Mesothelial cell of epicardium (in vitro differentiated cells): Measurements from ENCODE around the gene NR1I3. TPM values are rescaled to one million over a fixed set of nuclear protein-coding genes. Genes with fewer than 3 reads are reported as not detected.

Experiments
- DNase-seq, 2 experiments: peaks; one replicate each; pipeline ENCODE4 v3.0.0; 2021; ENCODE audit warnings: low spot score in 2 of 2; ENCODE audit not compliant: unreplicated experiment in 2 of 2
- H3K27ac Mint-ChIP-seq: 2 replicates; pipeline ENCODE4 v1.8.0; 2021; ENCODE audit warnings: mixed read lengths
- H3K27me3 Mint-ChIP-seq: 2 replicates; pipeline ENCODE4 v1.8.0; 2021; ENCODE audit warnings: low read depth, mixed read lengths
- H3K36me3 Mint-ChIP-seq: 2 replicates; pipeline ENCODE4 v1.8.0; 2021; ENCODE audit warnings: mixed read lengths
- H3K4me1 Mint-ChIP-seq: 2 replicates; pipeline ENCODE4 v1.8.0; 2021; ENCODE audit warnings: mixed read lengths
- H3K4me3 Mint-ChIP-seq: 2 replicates; pipeline ENCODE4 v1.8.0; 2021; ENCODE audit warnings: mild to moderate bottlenecking, moderate library complexity, mixed read lengths
- H3K9me3 Mint-ChIP-seq: 2 replicates; pipeline ENCODE4 v1.8.0; 2021; ENCODE audit warnings: mixed read lengths
- CTCF ChIP-seq: fragments of 200-600 bp; sonication (generic); IDR thresholded peaks from one replicate; pipeline ENCODE4 v1.5.0; 2021; ENCODE audit warnings: antibody characterized with exemption; ENCODE audit not compliant: unreplicated experiment
- total RNA-seq: library from RNA; stranded (reverse); gene quantifications from 3 replicates; pipeline ENCODE4 v1.2.1, GENCODE V29; 2021

Gene NR1I3
- total RNA-seq, 1 donor from 2014 or later: not detected

- H3K9me3 Mint-ChIP-seq: no peaks in the 10 kb centered on the region
- H3K27ac Mint-ChIP-seq: no peak within 1 kb of the TSS
- H3K27me3 Mint-ChIP-seq: no peaks in the 10 kb centered on the region
- no peak within 1 kb of the TSS for H3K4me3 Mint-ChIP-seq
- peaks cover 30% of the 10 kb centered on the region for H3K36me3 Mint-ChIP-seq
- no peak for TF ChIP-seq CTCF
- DNase-seq: no peak
- no peaks in the 10 kb centered on the region for H3K4me1 Mint-ChIP-seq
Observed at GRCh38 chr1:161215076-161215475, 22.9 kb downstream of the NR1I3 start, which contains the start of gene FCER1G. Gene FCER1G (plus strand): TSS chr1:161215295. CDS start chr1:161215322, 27 bp downstream.

GRCh38 chr1:161214369-161214768, 23.6 kb downstream of the NR1I3 start:
- DNase-seq: no peak
- Mint-ChIP-seq H3K9me3 (no peaks in the 10 kb centered on the region), H3K27me3 (no peaks in the 10 kb centered on the region), H3K4me3 (no peak overlapping the region), H3K27ac (no peak overlapping the region), H3K36me3 (peaks cover 36% of the 10 kb centered on the region), H3K4me1 (no peaks in the 10 kb centered on the region)
- TF ChIP-seq CTCF: no peak

- H3K27ac Mint-ChIP-seq: no peak overlapping the region
- peak; percentile 62 to 78 for DNase-seq
- peak; percentile 81 for TF ChIP-seq CTCF
- peaks cover 3% of the 10 kb centered on the region for H3K4me1 Mint-ChIP-seq
- peaks cover 46% of the 10 kb centered on the region for H3K36me3 Mint-ChIP-seq
- H3K4me3 Mint-ChIP-seq: no peak overlapping the region
- no peaks in the 10 kb centered on the region for H3K9me3 Mint-ChIP-seq
- H3K27me3 Mint-ChIP-seq: no peaks in the 10 kb centered on the region
Observed at GRCh38 chr1:161209790-161210409, 28.1 kb downstream of the NR1I3 start.

- Mint-ChIP-seq H3K27ac (no peak overlapping the region), H3K36me3 (peaks cover 40% of the 10 kb centered on the region), H3K27me3 (no peaks in the 10 kb centered on the region), H3K4me1 (peaks cover 12% of the 10 kb centered on the region), H3K9me3 (no peaks in the 10 kb centered on the region), H3K4me3 (no peak overlapping the region)
- no peak for TF ChIP-seq CTCF
- no peak for DNase-seq
Observed at GRCh38 chr1:161207173-161207572, 30.8 kb downstream of the NR1I3 start.

- Mint-ChIP-seq H3K9me3 (no peaks in the 10 kb centered on the region), H3K4me1 (peaks cover 15% of the 10 kb centered on the region)
- DNase-seq: no peak
Observed at GRCh38 chr1:161206411-161207140, 31.4 kb downstream of the NR1I3 start.

More at GRCh38 chr1:161206411-161207140, 31.4 kb downstream of the NR1I3 start:
- H3K27ac Mint-ChIP-seq: no peak overlapping the region
- TF ChIP-seq CTCF: no peak
- H3K4me3 Mint-ChIP-seq: no peak overlapping the region
- no peaks in the 10 kb centered on the region for H3K27me3 Mint-ChIP-seq
- H3K36me3 Mint-ChIP-seq: peaks cover 35% of the 10 kb centered on the region
